Dermis microvascular lymphatic vessel endothelial cell (primary cell): ENCODE data around the gene SPEF2. TPM values are rescaled to one million over a fixed set of nuclear protein-coding genes. Genes with fewer than 3 reads are reported as not detected.
"Not testable (repeated sequence)": the region's sequence is repeated elsewhere in the genome, so short reads cannot be mapped to it uniquely, and the experiment has no call there.

Source experiments
- DNase-seq, 2 donors: peaks; one replicate each; pipeline versions ENCODE4 v3.0.0 to v3.0.0-alpha.2; 2010; ENCODE audit warnings: low read depth in 2 of 2
- total RNA-seq: library from RNA; depleted of rRNA; stranded (reverse); fragments of >200 nt; gene quantifications from 2 replicates; pipeline ENCODE4 v1.2.1, GENCODE V29; 2014

The SPEF2 gene
- total RNA-seq, 1 donor from 2014 or later = 0.13 TPM

- DNase-seq = no peak
Measured at GRCh38 chr5:35821513-35821912, 203.8 kb downstream of the SPEF2 start.

GRCh38 chr5:35822511-35822910 is 204.8 kb downstream of the SPEF2 start:
- DNase-seq = no peak

GRCh38 chr5:35823347-35824098 is 205.9 kb downstream of the SPEF2 start:
- no peak for DNase-seq

- no peak for DNase-seq
Measured at GRCh38 chr5:35826056-35826455, 208.4 kb downstream of the SPEF2 start.

GRCh38 chr5:35826554-35826953 is 208.9 kb downstream of the SPEF2 start:
- DNase-seq = no peak

- no peak for DNase-seq
Measured at GRCh38 chr5:35828082-35828598, 210.5 kb downstream of the SPEF2 start.

DNA sequence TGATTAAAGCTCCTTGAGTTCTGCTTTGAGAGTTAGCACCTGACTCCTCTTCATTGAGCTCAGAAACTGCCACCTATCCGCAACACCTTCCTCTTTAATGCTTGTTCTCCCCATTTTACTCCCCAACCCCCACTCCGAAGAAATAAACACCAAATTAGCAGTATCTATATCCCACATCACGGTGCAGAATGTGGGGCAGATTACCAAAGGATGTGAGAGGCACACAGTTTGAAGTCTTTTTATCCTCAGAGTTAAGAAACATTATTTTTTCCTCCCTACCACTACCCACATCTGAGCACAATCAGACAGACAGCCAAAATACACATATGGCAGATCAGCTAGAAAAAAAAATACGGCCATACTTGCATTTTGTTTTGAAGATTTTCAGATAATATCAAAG is 212.9 kb downstream of the SPEF2 start:
- no peak for DNase-seq

DNA sequence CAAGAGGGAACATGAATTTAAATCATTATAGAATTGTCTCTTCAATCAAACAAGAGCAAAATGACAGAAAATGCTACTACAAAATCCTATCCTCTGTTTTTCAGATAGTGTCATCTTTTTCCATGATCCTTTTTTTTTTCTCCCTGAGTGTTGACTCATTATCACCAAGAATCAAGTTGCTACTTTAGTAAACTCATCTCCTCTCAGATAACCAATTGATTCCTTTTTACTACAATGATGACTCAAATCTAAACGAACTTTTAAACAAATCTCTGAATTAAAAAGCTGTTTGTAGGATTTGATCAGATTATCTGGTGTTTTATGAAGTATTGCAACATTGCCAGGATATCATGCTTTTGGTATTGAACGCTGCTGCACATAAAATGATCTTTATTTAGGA is 215.1 kb downstream of the SPEF2 start:
- no peak for DNase-seq

DNA sequence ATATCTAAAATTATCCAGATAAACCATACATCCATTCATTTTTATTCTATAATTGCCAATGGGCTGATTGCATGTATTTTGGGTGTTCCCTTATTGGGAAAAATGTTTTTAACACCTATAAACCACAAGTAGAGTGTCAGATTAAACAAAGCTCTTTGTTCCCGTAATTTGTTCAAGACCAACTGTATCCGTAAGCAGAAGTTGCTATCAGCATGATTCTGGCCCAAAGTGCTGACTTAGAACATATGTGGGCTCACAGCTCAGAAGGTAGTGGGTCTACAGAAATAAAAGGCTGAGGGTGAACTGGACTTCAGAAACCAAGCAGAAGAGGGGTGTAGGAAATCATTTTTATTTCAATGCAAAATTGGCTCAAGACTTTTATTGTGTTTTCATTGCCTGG is 215.6 kb downstream of the SPEF2 start:
- no peak for DNase-seq

- DNase-seq = no peak
Measured at GRCh38 chr5:35835796-35836742, 218.4 kb downstream of the SPEF2 start.

DNA sequence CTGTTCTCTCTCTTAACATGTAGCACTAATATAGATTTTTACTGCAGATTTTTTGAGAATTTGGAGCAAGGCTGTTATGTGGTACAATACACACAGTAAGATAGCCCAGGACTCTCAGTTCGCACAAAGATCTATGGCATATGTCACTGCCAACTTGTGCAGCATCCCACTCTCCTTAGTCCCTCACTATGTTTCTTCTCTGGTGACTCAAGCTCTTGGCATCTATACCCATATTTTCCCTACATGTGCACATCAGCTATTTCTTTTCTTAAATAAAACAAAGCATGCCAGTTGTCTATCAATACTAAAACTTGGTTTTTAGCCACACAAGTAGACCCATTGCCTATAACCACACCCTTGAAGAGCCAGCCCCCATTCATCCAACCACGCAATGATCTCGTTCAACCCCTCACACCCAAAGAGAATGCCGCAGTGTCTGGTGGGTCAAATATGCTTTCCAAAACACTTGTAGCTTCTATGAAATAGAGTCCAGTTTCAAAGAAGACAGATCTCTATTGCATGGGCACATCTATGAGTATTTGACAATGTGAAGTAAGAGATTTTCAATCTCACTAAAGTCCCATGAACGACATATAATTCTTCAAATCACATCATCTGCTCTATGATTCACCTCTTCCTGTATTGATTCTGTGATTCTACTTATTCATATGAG is 220.8 kb downstream of the SPEF2 start:
- no peak for DNase-seq

GRCh38 chr5:35842856-35843255 is 225.2 kb downstream of the SPEF2 start:
- no peak for DNase-seq

GRCh38 chr5:35845508-35845907 is 227.8 kb downstream of the SPEF2 start:
- not testable (repeated sequence) for DNase-seq

- no peak for DNase-seq
Measured at GRCh38 chr5:35847491-35847890, 229.8 kb downstream of the SPEF2 start.

DNA sequence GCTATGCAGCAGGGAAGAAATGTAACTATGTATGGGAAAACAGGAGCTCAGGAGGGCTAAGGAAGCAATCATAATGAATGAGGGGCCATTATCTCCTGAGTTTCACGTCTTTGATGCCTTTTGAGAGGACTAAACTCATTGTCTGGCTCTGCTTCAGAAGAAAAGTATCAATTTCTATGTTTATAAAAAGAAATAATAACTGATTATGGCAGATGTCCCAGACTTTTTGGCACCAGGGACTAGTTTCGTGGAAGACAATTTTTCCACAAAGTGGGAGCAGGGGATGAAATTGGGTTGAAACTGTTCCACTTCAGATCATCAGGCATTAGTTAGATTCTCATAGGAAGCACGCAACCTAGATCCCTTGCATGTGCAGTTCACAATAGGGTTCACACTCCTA is 230.3 kb downstream of the SPEF2 start:
- no peak for DNase-seq

- DNase-seq = no peak
Measured at GRCh38 chr5:35849860-35850259, 232.2 kb downstream of the SPEF2 start.

DNA sequence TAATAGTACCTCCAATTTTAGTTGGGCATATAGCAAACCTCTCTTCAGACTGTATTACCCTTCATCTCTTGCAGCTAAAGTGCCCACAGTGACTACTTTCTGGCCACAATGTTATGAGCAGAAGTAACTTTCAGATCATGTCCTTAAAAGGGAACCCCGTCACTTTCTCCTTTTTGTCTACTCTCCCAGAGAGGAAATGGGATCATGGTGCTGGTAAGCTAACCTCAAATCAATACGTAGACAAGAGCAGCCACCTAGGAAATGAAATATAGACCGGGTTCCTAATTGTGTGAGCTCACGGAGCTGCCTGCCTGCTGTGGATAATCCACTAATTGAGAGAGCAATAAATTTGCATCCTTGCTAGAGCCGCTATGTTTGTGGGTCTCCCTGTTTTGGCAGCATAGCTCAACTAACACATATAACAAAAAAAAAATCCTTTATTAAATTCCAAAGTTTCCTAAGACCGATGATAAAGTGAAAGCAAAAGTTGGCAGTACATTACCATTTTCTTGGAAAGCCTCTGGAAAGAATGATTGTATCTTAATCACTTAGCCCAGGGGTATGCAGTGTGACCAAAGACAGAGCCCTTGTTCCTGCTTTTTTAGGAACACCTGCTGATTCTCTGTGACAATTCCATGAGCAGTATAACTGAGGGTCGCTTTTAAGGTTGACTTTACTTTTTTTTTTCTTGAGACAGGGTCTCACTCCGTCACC is 233.5 kb downstream of the SPEF2 start:
- DNase-seq = no peak

GRCh38 chr5:35852084-35852734 is 234.5 kb downstream of the SPEF2 start:
- no peak for DNase-seq

DNA sequence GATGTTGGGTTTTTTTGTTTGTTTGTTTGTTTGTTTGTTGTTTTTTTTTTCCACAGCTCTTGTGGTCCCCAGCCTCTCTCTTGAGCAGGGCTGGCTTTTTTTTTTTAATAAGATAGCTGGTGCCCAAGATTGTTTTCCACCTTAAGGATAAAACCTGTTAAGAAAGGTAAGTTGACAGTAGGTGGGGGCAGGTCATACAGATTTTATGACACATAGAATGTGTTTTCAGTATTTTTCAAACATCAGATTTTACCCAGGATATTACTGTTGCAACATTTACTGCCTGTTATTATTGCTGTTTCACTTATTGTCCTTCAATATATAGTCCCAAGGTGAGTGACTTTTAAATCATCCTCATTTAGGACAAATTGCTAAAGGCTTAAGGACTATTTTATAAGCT is 235.1 kb downstream of the SPEF2 start:
- DNase-seq = no peak

DNA sequence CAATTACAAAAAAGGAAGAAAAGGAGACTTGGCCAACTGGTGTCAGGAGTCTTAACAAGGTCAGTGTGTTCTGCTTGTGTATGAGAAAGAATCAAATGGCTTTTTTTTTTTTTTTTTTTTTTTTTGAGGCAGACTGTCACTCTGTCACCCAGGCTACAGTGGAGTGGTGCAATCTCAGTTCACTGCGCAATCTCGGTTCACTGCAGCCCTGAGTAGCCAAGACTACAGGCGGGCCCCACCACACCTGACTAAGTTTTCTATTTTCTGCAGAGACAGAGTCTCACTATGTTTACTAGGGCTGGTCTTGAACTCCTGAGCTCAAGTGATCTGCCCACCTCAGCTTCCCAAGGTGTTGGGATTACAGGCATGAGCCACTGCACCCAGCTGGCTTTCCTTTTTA is 236.0 kb downstream of the SPEF2 start:
- no peak for DNase-seq

DNA sequence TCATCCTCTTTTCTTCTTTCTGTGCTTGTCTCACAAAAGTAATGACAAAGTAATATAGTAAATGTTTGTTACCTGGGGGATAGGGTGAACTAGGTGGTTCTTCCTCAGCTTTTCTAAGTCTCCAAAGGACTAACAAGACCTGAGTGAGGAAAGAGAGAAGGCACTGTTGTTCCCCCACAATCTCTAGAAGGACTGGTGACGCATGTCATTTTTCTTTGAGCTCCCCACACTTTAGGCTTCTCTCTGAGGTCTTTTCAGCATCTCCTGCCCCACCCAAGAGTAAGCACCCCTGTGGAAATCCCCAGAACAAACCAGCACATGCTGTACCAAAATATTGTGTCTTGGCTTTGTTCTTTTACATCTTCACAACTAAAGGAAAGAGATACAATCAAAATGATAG is 236.6 kb downstream of the SPEF2 start:
- no peak for DNase-seq
